OCI-LY1 (cell line): ENCODE results near the gene DTX1.

ENCODE experiments used
- CTCF ChIP-seq: fragments of 200-600 bp; sonication (generic), shearing (Covaris generic); IDR thresholded peaks from 2 replicates; pipeline ENCODE4 v1.5.1; 2017; ENCODE audit warnings: mild to moderate bottlenecking, antibody characterized with exemption, low read length, moderate library complexity, mixed read lengths
- EZH2 ChIP-seq: fragments of 200-600 bp; sonication (generic), shearing (Covaris generic); IDR thresholded peaks from 2 replicates; pipeline ENCODE4 v1.8.0; 2017; ENCODE audit warnings: borderline replicate concordance, mixed run types, mild to moderate bottlenecking, antibody characterized with exemption, low read length, moderate library complexity, mixed read lengths

- TF ChIP-seq CTCF: no peak
- TF ChIP-seq EZH2: no peak
Measured at GRCh38 chr12:113054948-113055486, 1.5 kb upstream of the DTX1 start.
